ENCODE results near the gene MIPOL1. TPM values are rescaled to one million over a fixed set of nuclear protein-coding genes. Genes with fewer than 3 reads are reported as not detected.
"Not testable (repeated sequence)": the region's sequence is repeated elsewhere in the genome, so short reads cannot be mapped to it uniquely, and the experiment has no call there.

MIPOL1 gene
- total and polyA plus RNA-seq, 3 donors from 2014 or later: 9.0 to 38.8 (median 31.6) TPM

DNA sequence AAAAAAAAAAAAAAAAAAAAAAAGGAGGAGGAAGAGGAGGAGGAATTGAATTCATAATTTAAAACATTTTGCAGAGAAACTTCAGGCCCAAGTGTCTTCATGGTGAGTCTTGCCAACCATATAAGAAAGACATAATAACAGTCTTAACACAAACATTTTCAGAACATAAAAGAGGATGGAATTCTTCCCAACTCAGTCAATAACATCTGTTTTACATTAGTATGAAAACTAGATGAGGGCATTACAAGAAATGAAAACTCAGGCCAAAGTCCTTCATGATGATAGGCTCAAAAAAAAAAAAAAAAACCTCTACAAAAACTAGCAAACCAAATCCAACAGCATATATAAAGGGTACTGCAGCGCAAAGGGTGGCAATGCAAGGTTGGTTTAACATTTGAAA, 245.7 kb downstream of the MIPOL1 start:
- no peak overlapping the region for H3K27ac ChIP-seq
- H3K4me3 ChIP-seq: no peak overlapping the region
- intact Hi-C loops (cut with DNase I; ENCODE audit: low total_unique reads): no loop called here
- H3K27me3 ChIP-seq: no peaks in the 10 kb centered on the region
- no peaks in the 10 kb centered on the region for H3K9me3 ChIP-seq
- 97 to 100% methylated on average over 1 of the region's 1 CpG for WGBS, 2 donors
- H3K36me3 ChIP-seq (ENCODE audit: low read depth, missing control alignments): no peaks in the 10 kb centered on the region
- DNase-seq: no peak
- no peaks in the 10 kb centered on the region for H3K4me1 ChIP-seq
- no peak for TF ChIP-seq POLR2A (IDR thresholded peaks at IDR 0.05)
- TF ChIP-seq, protein P1, sequence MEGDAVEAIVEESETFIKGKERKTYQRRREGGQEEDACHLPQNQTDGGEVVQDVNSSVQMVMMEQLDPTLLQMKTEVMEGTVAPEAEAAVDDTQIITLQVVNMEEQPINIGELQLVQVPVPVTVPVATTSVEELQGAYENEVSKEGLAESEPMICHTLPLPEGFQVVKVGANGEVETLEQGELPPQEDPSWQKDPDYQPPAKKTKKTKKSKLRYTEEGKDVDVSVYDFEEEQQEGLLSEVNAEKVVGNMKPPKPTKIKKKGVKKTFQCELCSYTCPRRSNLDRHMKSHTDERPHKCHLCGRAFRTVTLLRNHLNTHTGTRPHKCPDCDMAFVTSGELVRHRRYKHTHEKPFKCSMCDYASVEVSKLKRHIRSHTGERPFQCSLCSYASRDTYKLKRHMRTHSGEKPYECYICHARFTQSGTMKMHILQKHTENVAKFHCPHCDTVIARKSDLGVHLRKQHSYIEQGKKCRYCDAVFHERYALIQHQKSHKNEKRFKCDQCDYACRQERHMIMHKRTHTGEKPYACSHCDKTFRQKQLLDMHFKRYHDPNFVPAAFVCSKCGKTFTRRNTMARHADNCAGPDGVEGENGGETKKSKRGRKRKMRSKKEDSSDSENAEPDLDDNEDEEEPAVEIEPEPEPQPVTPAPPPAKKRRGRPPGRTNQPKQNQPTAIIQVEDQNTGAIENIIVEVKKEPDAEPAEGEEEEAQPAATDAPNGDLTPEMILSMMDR (IDR thresholded peaks at IDR 0.05): no peak

DNA sequence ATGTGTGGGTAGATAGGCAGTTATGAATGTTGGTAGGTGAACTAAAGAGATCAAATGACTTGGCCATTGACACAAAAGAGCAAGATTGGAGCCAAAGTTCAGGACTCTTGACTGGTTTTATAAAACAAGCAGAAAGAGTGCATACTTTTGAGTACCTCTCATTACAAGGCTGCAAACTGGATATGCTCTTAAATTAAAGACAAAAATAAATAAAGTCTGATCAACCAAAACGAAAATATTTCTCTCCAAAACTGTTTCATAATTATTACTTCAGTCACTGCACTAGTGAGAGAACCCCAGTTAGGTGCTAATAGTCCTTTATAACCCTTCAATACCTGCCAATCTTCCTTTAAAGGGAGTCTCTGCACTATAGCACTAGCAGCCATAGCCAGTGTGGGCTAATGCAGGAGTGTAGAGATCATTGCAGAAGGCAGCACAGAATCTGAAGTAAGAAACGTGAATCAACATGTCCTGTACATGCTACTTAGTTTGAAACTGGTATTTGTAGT, 250.2 kb downstream of the MIPOL1 start:
- 60 to 63% methylated on average over 2 of the region's 2 CpGs for WGBS, 2 donors
- Histone ChIP-seq H3K27me3 (no peaks in the 10 kb centered on the region), H3K4me3 (no peak overlapping the region), H3K9me3 (no peaks in the 10 kb centered on the region), H3K27ac (no peak overlapping the region), H3K36me3 (ENCODE audit: low read depth, missing control alignments) (no peaks in the 10 kb centered on the region), H3K4me1 (no peaks in the 10 kb centered on the region)
- intact Hi-C loops (cut with DNase I; ENCODE audit: low total_unique reads): no loop called here
- no peak for DNase-seq
- TF ChIP-seq, protein P1 (IDR thresholded peaks at IDR 0.05): no peak
- TF ChIP-seq POLR2A (IDR thresholded peaks at IDR 0.05): no peak

DNA sequence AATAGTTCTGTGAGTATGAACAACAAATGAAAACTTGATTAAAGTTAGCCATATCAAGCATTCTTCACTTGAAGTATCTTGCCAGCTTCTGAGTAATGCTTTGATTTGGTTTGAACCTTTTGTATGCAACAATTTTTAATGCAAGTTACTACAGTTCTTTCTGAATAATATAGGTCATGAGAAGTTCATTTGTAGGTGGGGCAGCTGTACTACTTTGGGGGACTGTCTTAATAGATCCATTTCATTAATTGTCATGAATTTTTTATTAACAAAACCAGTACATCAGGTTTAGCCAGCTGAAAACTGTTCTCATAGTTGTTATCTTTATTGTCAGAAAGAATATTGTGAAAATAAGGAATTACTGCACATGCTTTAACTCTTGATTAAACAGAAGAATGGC, 254.6 kb downstream of the MIPOL1 start:
- no peak overlapping the region for H3K27ac ChIP-seq
- no peaks in the 10 kb centered on the region for H3K36me3 ChIP-seq (ENCODE audit: low read depth, missing control alignments)
- intact Hi-C loops (cut with DNase I; ENCODE audit: low total_unique reads): no loop called here
- no peaks in the 10 kb centered on the region for H3K27me3 ChIP-seq
- no peak for DNase-seq
- H3K4me3 ChIP-seq: no peak overlapping the region
- H3K4me1 ChIP-seq: no peaks in the 10 kb centered on the region
- no peak for TF ChIP-seq POLR2A (IDR thresholded peaks at IDR 0.05)
- TF ChIP-seq, protein P1 (IDR thresholded peaks at IDR 0.05): no peak
- no peaks in the 10 kb centered on the region for H3K9me3 ChIP-seq

DNA sequence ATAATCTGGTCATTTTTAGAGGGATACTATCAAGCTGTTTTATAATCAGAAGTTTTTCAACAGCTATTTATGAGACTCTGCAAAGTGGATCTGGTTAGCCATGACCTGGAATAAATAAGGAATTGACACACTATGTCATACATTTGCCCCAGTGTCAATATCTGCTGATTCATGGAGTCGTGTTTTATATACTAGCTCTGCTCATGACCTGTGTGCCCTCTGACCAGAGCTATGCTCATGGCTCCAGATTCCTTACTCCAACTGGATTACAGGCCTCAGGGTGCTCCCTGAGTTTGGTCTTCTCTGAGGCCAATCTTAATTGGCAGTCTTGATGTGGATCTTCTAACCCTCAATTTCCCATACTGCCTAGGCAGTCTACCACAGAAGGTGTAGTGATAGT, 256.2 kb downstream of the MIPOL1 start:
- H3K4me1 ChIP-seq: no peaks in the 10 kb centered on the region

DNA sequence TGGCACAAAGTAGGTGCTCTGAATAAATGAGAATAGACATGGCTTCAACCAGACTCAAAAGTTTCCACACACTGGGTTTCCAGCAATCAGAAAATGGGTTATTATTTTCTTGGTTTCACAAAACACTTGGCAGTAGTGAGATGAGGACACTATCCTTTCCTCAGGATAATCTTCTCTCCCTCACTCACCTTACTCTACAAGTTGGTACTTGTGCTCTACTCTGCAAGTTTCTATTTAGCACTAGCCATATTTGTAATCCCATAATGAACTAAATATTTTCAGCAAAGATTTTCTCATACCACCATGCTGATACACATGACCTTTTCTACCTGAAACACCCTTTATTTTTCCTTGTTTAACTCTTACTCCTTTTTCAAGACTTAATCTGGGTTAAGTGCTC, 259.6 kb downstream of the MIPOL1 start:
- intact Hi-C loops (cut with DNase I; ENCODE audit: low total_unique reads): no loop called here
- no peak for TF ChIP-seq POLR2A (IDR thresholded peaks at IDR 0.05)
- TF ChIP-seq, protein P1 (IDR thresholded peaks at IDR 0.05): no peak
- Histone ChIP-seq H3K4me3 (no peak overlapping the region), H3K27me3 (no peaks in the 10 kb centered on the region), H3K4me1 (no peaks in the 10 kb centered on the region), H3K36me3 (ENCODE audit: low read depth, missing control alignments) (no peaks in the 10 kb centered on the region), H3K9me3 (no peaks in the 10 kb centered on the region), H3K27ac (no peak overlapping the region)
- no peak for DNase-seq

More for the DNA sequence above, 256.2 kb downstream of the MIPOL1 start:
- Histone ChIP-seq H3K4me3 (no peak overlapping the region), H3K27me3 (no peaks in the 10 kb centered on the region), H3K9me3 (no peaks in the 10 kb centered on the region), H3K36me3 (ENCODE audit: low read depth, missing control alignments) (no peaks in the 10 kb centered on the region), H3K27ac (no peak overlapping the region)
- DNase-seq: no peak
- WGBS, 2 donors: 75 to 82% methylated on average over 1 of the region's 1 CpG
- TF ChIP-seq, protein P1 (IDR thresholded peaks at IDR 0.05): no peak
- TF ChIP-seq POLR2A (IDR thresholded peaks at IDR 0.05): no peak
- intact Hi-C loops (cut with DNase I; ENCODE audit: low total_unique reads): no loop called here

DNA sequence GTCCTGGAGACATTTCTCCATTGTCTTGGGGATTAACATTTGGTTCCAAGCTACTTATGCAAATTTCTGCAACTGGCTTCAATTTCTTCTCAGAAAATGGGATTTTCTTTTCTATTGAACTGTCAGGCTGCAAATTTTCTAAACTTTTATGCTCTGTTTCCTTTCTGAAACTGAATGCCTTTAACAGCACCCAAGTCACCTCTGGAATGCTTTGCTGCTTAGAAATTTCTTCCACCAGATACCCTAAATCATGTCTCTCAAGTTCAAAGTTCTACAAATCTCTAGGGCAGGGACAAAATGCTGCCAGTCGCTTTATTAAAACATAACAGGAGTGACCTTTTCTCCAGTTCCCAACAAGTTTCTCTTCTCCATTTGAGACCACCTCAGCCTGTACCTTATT, 264.7 kb downstream of the MIPOL1 start:
- H3K27ac ChIP-seq; DNase-seq; H3K27me3 ChIP-seq; H3K9me3 ChIP-seq; intact Hi-C loops (cut with DNase I; ENCODE audit: low total_unique reads); H3K4me3 ChIP-seq; H3K36me3 ChIP-seq (ENCODE audit: low read depth, missing control alignments); H3K4me1 ChIP-seq: not testable (repeated sequence)
- 96 to 97% methylated on average over 1 of the region's 1 CpG for WGBS, 2 donors
